Measurements from ENCODE around the gene DNAJC28.
"Not testable (repeated sequence)": the region's sequence is repeated elsewhere in the genome, so short reads cannot be mapped to it uniquely, and the experiment has no call there.

Gene DNAJC28, protein sequence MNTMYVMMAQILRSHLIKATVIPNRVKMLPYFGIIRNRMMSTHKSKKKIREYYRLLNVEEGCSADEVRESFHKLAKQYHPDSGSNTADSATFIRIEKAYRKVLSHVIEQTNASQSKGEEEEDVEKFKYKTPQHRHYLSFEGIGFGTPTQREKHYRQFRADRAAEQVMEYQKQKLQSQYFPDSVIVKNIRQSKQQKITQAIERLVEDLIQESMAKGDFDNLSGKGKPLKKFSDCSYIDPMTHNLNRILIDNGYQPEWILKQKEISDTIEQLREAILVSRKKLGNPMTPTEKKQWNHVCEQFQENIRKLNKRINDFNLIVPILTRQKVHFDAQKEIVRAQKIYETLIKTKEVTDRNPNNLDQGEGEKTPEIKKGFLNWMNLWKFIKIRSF

DNA sequence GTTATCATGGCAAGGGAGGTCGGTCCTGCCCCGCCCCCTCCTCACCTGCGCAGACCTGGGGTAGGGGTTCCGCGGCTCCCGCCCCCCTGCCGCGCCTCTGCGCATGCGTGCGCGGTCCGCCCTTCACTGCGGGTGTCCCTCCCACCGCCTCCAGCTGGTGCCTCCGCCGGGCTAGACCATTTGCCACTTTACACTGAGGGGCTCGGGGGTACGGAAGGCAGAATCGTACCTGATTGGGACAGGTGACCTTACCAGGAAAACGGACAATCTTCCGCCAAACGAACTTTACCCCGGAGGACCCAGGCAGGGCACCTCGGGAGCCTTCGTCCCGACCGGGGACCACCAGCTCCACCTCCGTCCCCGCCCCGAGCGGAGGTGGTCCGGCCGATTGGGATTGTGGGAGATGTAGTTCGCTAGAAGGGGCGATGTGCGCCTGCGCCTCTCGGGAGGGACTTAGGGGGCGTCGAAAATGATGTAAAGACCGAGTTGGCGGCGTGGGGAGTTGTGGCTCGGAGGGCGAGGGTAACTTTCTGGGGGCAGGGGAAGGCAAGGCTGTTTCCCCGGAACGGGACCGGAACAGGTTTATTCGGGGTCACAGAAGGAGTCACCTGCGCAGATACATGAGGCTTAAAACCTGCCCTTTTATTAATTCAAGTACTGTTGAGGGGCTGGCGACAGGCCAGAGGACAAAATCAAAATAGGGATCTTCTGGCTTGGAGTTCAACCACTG, at the start of gene DNAJC28:
DNAJC28 (minus strand) TSS at position 344 of the 730 bp plus-strand sequence. CDS start 2,323 bp downstream, outside the sequence.
- peak; percentile 88 to 90 for DNase-seq (ENCODE audit: low read depth in 2 of 2)

- peak in 1 of 2 experiments; percentile 8 for DNase-seq (ENCODE audit: low read depth in 2 of 2)
Observed at GRCh38 chr21:33541105-33541711, 49.7 kb upstream of the DNAJC28 start.

DNA sequence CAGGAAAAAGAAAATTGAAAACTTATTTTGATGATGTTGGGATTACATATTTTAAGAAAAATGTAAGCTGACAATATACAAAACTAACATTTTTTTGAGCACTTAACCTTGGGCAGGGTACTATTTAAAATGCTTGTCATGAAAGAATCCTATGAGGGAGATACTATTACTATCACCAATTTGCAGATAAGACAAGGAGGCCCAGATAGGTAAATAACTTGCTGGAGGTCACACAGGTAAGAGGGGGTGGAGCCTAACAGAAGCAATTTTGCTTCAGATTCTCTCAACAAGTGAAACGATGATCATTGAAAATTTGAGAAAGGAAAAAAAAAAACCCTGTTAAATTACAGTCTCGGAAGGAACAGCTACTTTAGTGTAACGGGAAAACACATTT, 49.2 kb upstream of the DNAJC28 start:
- no peak for DNase-seq (ENCODE audit: low read depth in 2 of 2)

DNA sequence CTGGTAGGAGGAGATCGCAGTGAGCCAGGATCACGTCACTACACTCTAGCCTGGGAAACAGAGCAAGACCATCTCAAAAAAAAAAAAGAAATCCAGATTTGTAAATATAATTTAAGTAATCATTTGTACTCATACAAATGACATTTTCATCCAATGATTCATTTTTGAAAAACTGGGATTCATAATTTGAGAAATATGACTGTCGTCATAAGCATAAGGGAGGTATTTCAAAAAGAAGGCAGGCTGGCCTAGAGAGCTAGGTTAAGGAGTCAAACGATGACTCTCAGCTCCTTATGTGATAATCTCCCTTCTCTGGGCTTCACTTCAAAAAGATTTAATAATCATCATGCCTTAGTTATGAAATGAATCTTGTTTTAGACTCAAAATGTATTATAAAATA, 48.1 kb upstream of the DNAJC28 start:
- no peak for DNase-seq (ENCODE audit: low read depth in 2 of 2)

DNA sequence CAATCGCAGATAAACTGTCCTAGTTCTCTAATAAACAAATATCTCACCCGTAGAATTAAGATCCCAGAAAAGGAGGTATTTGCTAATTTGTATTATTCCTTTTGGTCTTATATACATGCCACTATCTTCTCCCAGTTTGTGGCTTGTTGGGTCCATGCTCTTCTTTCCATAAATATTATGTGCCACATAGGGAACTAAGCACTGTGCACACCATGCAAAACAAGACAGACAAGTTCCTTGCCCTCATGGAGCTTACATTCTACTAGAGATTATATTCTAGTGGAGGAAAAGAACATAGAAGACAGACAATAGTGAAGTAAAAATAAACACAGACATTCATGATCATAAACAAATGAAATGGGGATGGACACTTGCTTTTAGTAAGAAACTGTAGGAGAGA, 45.7 kb upstream of the DNAJC28 start:
- no peak for DNase-seq (ENCODE audit: low read depth in 2 of 2)

DNA sequence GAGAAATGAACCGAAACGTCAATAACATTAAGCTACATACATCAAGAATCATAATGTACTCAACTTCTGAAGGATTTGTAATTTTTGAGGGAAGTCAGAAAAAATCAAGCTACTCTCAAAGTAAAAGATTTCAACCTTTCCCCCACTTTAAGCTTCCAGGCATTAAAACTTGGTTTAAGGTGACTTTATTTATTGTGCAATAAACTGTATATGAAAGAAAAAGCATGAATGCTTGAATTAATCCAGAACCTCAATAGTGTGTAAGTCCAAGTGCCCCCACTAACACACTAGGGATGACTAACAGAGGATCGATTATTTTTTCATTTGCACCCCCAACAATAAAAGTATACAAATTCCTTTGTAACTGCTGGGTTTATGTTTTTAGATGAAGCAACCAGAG, 39.5 kb upstream of the DNAJC28 start:
- DNase-seq (ENCODE audit: low read depth in 2 of 2): no peak

GRCh38 chr21:33522953-33523349, 31.4 kb upstream of the DNAJC28 start:
- no peak for DNase-seq (ENCODE audit: low read depth in 2 of 2)

- no peak for DNase-seq (ENCODE audit: low read depth in 2 of 2)
Observed at GRCh38 chr21:33522297-33522952, 30.9 kb upstream of the DNAJC28 start.

DNA sequence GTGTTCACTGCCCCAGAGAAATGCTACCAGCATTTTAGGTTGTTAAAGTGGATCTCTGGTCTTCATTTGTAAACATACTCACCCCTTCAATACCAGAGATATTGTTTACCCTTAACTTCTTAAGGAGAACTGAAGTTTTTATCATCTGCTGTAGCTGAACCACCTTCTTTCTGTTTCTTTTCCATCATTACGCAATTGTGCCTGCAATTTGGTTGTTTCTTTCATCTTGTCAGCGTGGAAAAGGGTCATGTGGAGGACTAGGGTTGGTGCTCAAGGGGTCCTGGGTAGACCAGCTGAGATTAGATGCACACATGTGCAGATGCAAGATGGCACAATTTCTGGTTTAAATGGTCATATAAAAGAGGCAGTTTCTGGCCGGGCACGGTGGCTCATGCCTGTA, 27.4 kb upstream of the DNAJC28 start:
- no peak for DNase-seq (ENCODE audit: low read depth in 2 of 2)

DNA sequence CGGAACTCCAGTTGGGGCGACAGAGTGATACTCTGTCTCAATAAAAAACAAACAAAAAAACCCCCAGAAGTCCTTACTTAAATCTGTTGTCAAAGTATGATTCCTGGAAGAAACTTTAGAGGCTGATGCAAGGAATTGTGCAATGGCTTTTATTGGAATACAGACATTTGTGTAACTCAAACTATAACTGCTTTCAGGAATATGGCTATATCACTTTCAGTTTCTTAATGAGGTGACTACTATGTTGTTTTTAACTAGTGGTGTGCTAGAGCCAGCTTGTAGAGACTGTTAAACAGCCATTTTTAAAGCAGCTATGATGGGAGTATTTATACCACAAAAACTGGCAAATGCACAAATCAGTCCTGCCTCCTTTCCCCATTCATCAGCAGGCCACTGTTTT, 22.7 kb upstream of the DNAJC28 start:
- no peak for DNase-seq (ENCODE audit: low read depth in 2 of 2)

DNA sequence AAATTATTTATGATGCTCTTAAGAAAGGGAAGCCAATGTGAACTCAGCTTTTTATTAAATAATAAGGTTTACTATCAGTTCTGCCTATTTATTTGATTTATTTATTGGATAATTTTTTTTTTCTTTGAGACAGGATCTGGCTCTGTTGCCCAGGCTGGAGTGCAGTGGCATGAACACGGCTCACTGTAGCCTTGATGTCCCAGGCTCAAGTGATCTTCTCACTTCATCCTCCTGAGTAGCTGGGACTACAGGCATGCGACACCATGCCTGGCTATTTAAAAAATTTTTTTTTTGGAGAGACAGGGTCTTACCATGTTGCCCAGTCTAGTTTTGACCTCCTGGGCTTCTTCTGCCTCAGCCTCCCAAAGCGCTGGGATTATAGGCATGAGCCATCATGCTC, 21.0 kb upstream of the DNAJC28 start:
- no peak for DNase-seq (ENCODE audit: low read depth in 2 of 2)

- DNase-seq (ENCODE audit: low read depth in 2 of 2): no peak
Observed at GRCh38 chr21:33511639-33512038, 20.1 kb upstream of the DNAJC28 start.

DNA sequence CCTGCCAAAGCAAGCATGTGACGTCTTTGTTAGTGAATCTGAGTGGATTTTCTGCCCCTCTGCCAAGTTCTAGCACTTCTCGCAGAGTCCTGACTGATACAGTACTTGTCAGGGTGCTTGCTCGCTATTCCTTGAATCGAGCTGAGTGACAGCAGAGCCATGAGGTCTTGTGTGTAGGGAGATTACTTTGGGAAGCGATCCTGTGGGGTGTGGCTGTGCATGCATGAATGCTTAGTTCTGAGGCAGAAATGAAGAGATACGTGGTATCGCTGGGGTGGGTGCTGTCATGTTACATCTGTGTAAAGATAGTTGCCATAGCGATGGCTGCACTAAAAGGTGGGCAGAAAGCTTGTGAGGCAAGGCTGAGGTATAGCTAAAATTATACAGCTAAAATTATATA, 19.3 kb upstream of the DNAJC28 start:
- DNase-seq (ENCODE audit: low read depth in 2 of 2): no peak

- not testable (repeated sequence) for DNase-seq (ENCODE audit: low read depth in 2 of 2)
Observed at GRCh38 chr21:33507003-33507402, 15.5 kb upstream of the DNAJC28 start.

- DNase-seq (ENCODE audit: low read depth in 2 of 2): no peak
Observed at GRCh38 chr21:33505833-33506232, 14.3 kb upstream of the DNAJC28 start.

- DNase-seq (ENCODE audit: low read depth in 2 of 2): no peak
Observed at GRCh38 chr21:33496345-33496744, 4.8 kb upstream of the DNAJC28 start.

DNA sequence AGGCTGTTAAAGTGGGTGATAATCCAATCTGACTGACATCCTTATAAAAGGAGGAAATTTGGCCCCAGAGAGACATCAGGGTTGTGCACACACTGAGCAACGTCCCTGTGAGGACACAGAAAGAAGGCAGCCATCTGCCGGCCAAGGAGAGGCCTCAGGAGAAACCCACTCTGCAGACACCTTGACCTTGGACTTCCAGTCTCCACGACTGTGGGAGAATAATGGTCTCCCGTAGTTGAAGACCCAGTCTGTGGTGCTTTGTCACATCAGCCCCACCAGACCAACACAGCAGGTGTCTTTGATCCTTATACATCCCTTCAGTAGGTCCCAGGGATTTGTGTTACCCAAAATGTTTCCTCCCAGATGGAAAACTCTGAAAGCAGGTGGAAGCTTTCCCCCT, 4.2 kb upstream of the DNAJC28 start:
- no peak for DNase-seq (ENCODE audit: low read depth in 2 of 2)

- DNase-seq (ENCODE audit: low read depth in 2 of 2): no peak
Observed at GRCh38 chr21:33493756-33494155, 2.2 kb upstream of the DNAJC28 start.

DNA sequence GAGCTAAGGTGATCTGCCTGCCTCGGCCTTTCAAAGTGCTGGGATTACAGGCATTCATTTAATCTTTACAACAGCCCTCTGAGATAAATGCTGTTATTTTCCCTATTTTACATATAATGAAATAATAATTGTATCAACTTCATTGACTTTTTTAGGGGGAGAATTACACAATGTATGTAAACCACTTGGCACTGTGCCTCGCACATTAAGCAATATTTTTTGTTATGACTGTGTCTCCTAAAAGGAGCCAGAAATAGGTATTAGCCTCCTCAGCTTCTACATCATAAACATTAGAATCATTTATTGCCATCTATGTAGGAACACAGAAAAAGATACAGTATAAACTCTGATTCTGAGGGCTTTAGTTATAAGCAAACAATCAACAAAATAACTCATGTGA, 1.1 kb upstream of the DNAJC28 start:
- DNase-seq (ENCODE audit: low read depth in 2 of 2): no peak

DNA sequence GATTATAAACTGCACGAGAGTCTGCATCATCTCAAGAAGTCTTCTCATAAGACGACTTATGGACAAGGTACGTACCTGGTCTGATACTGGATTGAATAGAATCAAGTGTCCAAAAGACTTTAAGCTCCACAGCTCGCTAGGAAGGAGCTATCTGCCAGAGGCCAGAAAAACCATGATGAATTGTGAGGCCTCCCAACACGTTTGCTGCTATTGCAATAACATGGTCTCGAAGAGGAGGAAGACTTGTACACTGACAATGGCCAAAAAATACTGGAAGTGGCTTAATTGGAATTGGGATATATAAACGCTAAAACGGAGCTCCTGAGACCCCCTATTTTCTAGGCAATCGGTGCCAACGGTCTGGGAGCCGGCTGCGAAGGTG, 534 bp downstream of the DNAJC28 start:
- no peak for DNase-seq (ENCODE audit: low read depth in 2 of 2)

GRCh38 chr21:33488936-33489335, 2.6 kb downstream of the DNAJC28 start:
- no peak for DNase-seq (ENCODE audit: low read depth in 2 of 2)

DNA sequence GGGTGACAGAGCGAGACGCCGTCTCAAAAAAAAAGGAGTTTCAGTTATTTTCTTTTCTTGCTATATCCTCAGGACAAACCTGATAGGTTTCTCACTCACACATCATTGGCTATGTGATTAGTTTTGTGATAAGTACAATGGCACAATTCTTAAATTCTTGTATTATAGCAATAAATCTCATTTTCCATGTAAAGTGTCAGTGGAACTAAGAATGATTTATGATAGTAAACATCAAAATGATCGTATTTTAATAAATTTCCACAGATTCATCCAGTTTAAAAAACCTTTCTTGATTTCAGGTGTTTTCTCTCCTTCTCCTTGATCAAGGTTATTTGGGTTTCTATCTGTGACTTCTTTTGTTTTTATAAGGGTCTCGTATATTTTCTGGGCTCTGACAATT, 3.5 kb downstream of the DNAJC28 start:
- no peak for DNase-seq (ENCODE audit: low read depth in 2 of 2)
